Measurements from ENCODE around the gene GJC1.

The GJC1 gene

GRCh38 chr17:44829523-44830358 lies at the start of gene GJC1:
Gene GJC1, minus strand, starts transcription at chr17:44830287. Its CDS starts 24,470 bp downstream, at chr17:44805817.
- no peak for DNase-seq

- DNase-seq = no peak
Observed at GRCh38 chr17:44879376-44879775, 49.3 kb upstream of the GJC1 start.

- peak; percentile 41 for DNase-seq
Observed at GRCh38 chr17:44878627-44879221, 48.6 kb upstream of the GJC1 start.

- DNase-seq = no peak
Observed at GRCh38 chr17:44877121-44877520, 47.0 kb upstream of the GJC1 start.

- no peak for DNase-seq
Observed at GRCh38 chr17:44875761-44876160, 45.7 kb upstream of the GJC1 start.

GRCh38 chr17:44872131-44872768 lies 42.2 kb upstream of the GJC1 start:
- DNase-seq = no peak

- DNase-seq = no peak
Observed at GRCh38 chr17:44871556-44871955, 41.5 kb upstream of the GJC1 start.

GRCh38 chr17:44867841-44868240 lies 37.8 kb upstream of the GJC1 start:
- no peak for DNase-seq

GRCh38 chr17:44865931-44866330 lies 35.8 kb upstream of the GJC1 start:
- no peak for DNase-seq

GRCh38 chr17:44865231-44865660 lies 35.2 kb upstream of the GJC1 start:
- DNase-seq = peak; percentile 77

GRCh38 chr17:44864831-44865230 lies 34.7 kb upstream of the GJC1 start:
- no peak for DNase-seq

GRCh38 chr17:44863061-44863918 lies 33.2 kb upstream of the GJC1 start:
- no peak for DNase-seq

GRCh38 chr17:44862278-44862914 lies 32.3 kb upstream of the GJC1 start:
- DNase-seq = no peak

- DNase-seq = no peak
Observed at GRCh38 chr17:44859701-44860100, 29.6 kb upstream of the GJC1 start.

- no peak for DNase-seq
Observed at GRCh38 chr17:44854192-44854591, 24.1 kb upstream of the GJC1 start.

GRCh38 chr17:44850612-44851011 lies 20.5 kb upstream of the GJC1 start:
- DNase-seq = no peak

- no peak for DNase-seq
Observed at GRCh38 chr17:44850025-44850424, 19.9 kb upstream of the GJC1 start.

- DNase-seq = no peak
Observed at GRCh38 chr17:44848961-44849489, 18.9 kb upstream of the GJC1 start.

GRCh38 chr17:44848257-44848795 lies 18.2 kb upstream of the GJC1 start:
- no peak for DNase-seq

GRCh38 chr17:44847586-44847985 lies 17.5 kb upstream of the GJC1 start, which contains the start of gene HIGD1B:
Gene HIGD1B, plus strand, starts transcription at chr17:44847883. Its CDS starts 270 bp downstream, at chr17:44848153.
- no peak for DNase-seq

GRCh38 chr17:44846206-44846605 lies 16.1 kb upstream of the GJC1 start:
- no peak for DNase-seq

GRCh38 chr17:44844390-44844830 lies 14.3 kb upstream of the GJC1 start:
- no peak for DNase-seq
